ENCODE results near the gene ABCB10. TPM values are rescaled to one million over a fixed set of nuclear protein-coding genes. Genes with fewer than 3 reads are reported as not detected.
A peak's percentile ranks its signal among the peaks of the same experiment; 100 is the strongest.

Gene ABCB10
- total and polyA plus RNA-seq, 10 donors = 6.9 to 21.9 (median 15.7) TPM

- intact Hi-C loops (cut with DNase I; ENCODE audit: low total_unique reads) = no loop called here
- TF ChIP-seq POLR2A (IDR thresholded peaks at IDR 0.05) = no peak
- TF ChIP-seq CTCF (IDR thresholded peaks at IDR 0.05 in 8 of 11, conservative IDR thresholded peaks at IDR 0.05 in 3 of 11) = no peak
- no peak for TF ChIP-seq POLR2AphosphoS5 (IDR thresholded peaks at IDR 0.05)
- 93 to 98% (median 95%) methylated on average over 4 of the region's 4 CpGs for WGBS, 5 donors
- Histone ChIP-seq H3K9me3 (no peaks in the 10 kb centered on the region), H3K4me1 (peaks cover 6 to 29% (median 19%) of the 10 kb centered on the region in 6 donors), H3K4me3 (no peak overlapping the region), H3K27ac (peak overlapping the region in 1 of 8 donors; percentile 46), H3K27me3 (replicated peaks in 1 of 7) (no peaks in the 10 kb centered on the region), H3K36me3 (no peaks in the 10 kb centered on the region)
- DNase-seq = no peak
These were observed 24.2 kb upstream of the ABCB10 start for GRCh38 chr1:229582715-229583114.

GRCh38 chr1:229582011-229582694, 23.6 kb upstream of the ABCB10 start:
- Histone ChIP-seq H3K27ac (peak overlapping the region in 2 of 8 donors; percentile 8 to 46), H3K4me1 (peaks cover 6 to 29% (median 19%) of the 10 kb centered on the region in 6 donors)
- DNase-seq = peak; percentile 74

GRCh38 chr1:229581485-229581884, 23.0 kb upstream of the ABCB10 start:
- DNase-seq = no peak
- H3K4me3 ChIP-seq = no peak overlapping the region
- no peaks in the 10 kb centered on the region for H3K36me3 ChIP-seq
- no peak overlapping the region for H3K27ac ChIP-seq
- peaks cover 6 to 29% (median 19%) of the 10 kb centered on the region in 6 donors for H3K4me1 ChIP-seq
- 79 to 94% (median 90%) methylated on average over 3 of the region's 3 CpGs for WGBS, 5 donors
- TF ChIP-seq POLR2AphosphoS5 (IDR thresholded peaks at IDR 0.05) (no peak), POLR2A (IDR thresholded peaks at IDR 0.05) (no peak), CTCF (IDR thresholded peaks at IDR 0.05 in 8 of 11, conservative IDR thresholded peaks at IDR 0.05 in 3 of 11) (no peak)
- intact Hi-C loops (cut with DNase I; ENCODE audit: low total_unique reads) = no loop called here
- no peaks in the 10 kb centered on the region for H3K27me3 ChIP-seq (replicated peaks in 1 of 7)
- no peaks in the 10 kb centered on the region for H3K9me3 ChIP-seq

More at GRCh38 chr1:229582011-229582694, 23.6 kb upstream of the ABCB10 start:
- 38 to 57% (median 47%) methylated on average over 11 of the region's 11 CpGs for WGBS, 5 donors
- Histone ChIP-seq H3K9me3 (no peaks in the 10 kb centered on the region), H3K27me3 (replicated peaks in 1 of 7) (no peaks in the 10 kb centered on the region), H3K4me3 (peak overlapping the region in 1 of 8 donors; percentile 10), H3K36me3 (no peaks in the 10 kb centered on the region)
- peak in 1 of 3 donors; percentile 15 for TF ChIP-seq POLR2AphosphoS5 (IDR thresholded peaks at IDR 0.05)
- no peak for TF ChIP-seq POLR2A (IDR thresholded peaks at IDR 0.05)
- TF ChIP-seq CTCF (IDR thresholded peaks at IDR 0.05 in 8 of 11, conservative IDR thresholded peaks at IDR 0.05 in 3 of 11) = no peak
- intact Hi-C loops (cut with DNase I; ENCODE audit: low total_unique reads) = no loop called here

- DNase-seq = no peak
- Histone ChIP-seq H3K4me3 (peak overlapping the region in 2 of 8 donors; percentile 9 to 48), H3K36me3 (no peaks in the 10 kb centered on the region), H3K4me1 (peaks cover 6 to 29% (median 19%) of the 10 kb centered on the region in 6 donors), H3K27me3 (replicated peaks in 1 of 7) (no peaks in the 10 kb centered on the region), H3K9me3 (no peaks in the 10 kb centered on the region), H3K27ac (peak overlapping the region in 7 of 8 donors; percentile 13 to 76 (median 56))
- intact Hi-C loops (cut with DNase I; ENCODE audit: low total_unique reads) = no loop called here
- TF ChIP-seq POLR2A (IDR thresholded peaks at IDR 0.05) (no peak), CTCF (IDR thresholded peaks at IDR 0.05 in 8 of 11, conservative IDR thresholded peaks at IDR 0.05 in 3 of 11) (no peak), POLR2AphosphoS5 (IDR thresholded peaks at IDR 0.05) (peak in 1 of 3 donors; percentile 32)
- WGBS, 5 donors = 40 to 56% (median 44%) methylated on average over 9 of the region's 9 CpGs
These were observed 20.7 kb upstream of the ABCB10 start for GRCh38 chr1:229579059-229579673.
